Mucosa of rectum (tissue), 2 donors: ENCODE data around the gene ABTB2.

Source experiments
- H3K27ac ChIP-seq, 2 donors: one replicate each; pipeline ENCODE4 v1.7.0; 2013; ENCODE audit warnings: inconsistent platforms in 2 of 2, low read depth in 2 of 2, low read length in 2 of 2
- H3K27me3 ChIP-seq, 2 donors: one replicate each; pipeline ENCODE4 v1.7.0; 2013; ENCODE audit warnings: low read length in 2 of 2; ENCODE audit not compliant: control insufficient read depth in 2 of 2, insufficient read depth in 2 of 2
- H3K36me3 ChIP-seq, 2 donors: one replicate each; pipeline ENCODE4 v1.7.0; 2013; ENCODE audit warnings: low read length in 2 of 2; ENCODE audit not compliant: control insufficient read depth in 2 of 2, insufficient read depth in 2 of 2
- H3K4me1 ChIP-seq, 2 donors: one replicate each; pipeline ENCODE4 v1.7.0; 2013; ENCODE audit warnings: low read length in 2 of 2, mild to moderate bottlenecking in 1 of 2; ENCODE audit not compliant: control insufficient read depth in 2 of 2, insufficient read depth in 2 of 2
- H3K4me3 ChIP-seq, 2 donors: one replicate each; pipeline ENCODE4 v1.7.0; 2013; ENCODE audit warnings: low read length in 2 of 2
- H3K9ac ChIP-seq, 2 donors: one replicate each; pipeline ENCODE4 v1.7.0; 2013; ENCODE audit warnings: low read length in 2 of 2, low read depth in 1 of 2, mild to moderate bottlenecking in 1 of 2
- H3K9me3 ChIP-seq, 2 donors: one replicate each; pipeline ENCODE4 v1.7.0; 2013; ENCODE audit warnings: low read length in 2 of 2; ENCODE audit not compliant: control insufficient read depth in 2 of 2
- donor health status: healthy.
- donor health status: Normal muscosa, but diverticular disease.

Gene ABTB2

DNA sequence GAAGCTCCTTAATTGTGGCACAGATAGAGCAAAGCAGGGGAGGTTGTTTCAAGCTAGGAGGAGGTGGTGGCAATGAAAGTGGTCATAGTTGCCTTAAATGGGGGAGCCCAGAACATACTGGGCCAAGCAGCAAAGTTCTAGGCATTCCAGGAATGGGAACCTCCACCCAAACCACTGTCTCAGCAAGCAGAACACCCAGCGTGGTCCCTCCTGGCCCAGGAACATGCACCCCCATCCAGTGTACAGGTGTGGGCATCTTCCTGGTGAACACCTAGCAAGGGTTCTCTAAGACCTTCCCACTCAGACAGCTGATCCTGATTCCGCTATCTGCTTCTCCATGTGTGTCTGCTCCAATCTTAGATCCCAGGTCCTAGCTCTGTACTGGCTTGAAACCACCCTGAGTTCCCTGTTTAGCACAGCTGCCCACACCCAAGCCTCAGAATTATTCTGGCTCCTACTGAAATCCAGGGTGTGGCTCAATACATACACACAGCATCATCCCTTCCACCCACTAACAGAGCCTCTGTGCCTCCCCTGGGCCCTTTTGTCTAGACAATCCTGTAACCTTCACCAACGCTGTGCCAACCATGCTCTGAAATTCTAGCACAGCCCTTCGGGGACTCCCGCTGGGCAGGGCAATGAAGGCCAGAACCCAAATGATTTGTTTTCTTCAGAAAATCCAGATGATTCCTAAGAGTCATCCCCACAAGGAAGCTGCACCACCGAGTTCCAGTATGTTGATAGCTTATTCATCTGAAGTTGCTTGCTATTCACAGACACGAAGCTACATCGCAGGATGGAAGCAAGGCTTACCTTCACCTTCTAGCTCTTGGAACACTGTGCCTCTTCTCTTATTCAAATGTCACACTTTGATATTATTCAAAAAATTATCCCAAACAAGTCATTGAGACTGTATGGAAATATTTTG, 76.6 kb downstream of the ABTB2 start:
- Histone ChIP-seq H3K27ac (no peak overlapping the region), H3K4me3 (no peak overlapping the region), H3K9me3 (no peaks in the 10 kb centered on the region), H3K4me1 (no peaks in the 10 kb centered on the region), H3K27me3 (no peaks in the 10 kb centered on the region), H3K36me3 (no peaks in the 10 kb centered on the region), H3K9ac (no peak overlapping the region)

DNA sequence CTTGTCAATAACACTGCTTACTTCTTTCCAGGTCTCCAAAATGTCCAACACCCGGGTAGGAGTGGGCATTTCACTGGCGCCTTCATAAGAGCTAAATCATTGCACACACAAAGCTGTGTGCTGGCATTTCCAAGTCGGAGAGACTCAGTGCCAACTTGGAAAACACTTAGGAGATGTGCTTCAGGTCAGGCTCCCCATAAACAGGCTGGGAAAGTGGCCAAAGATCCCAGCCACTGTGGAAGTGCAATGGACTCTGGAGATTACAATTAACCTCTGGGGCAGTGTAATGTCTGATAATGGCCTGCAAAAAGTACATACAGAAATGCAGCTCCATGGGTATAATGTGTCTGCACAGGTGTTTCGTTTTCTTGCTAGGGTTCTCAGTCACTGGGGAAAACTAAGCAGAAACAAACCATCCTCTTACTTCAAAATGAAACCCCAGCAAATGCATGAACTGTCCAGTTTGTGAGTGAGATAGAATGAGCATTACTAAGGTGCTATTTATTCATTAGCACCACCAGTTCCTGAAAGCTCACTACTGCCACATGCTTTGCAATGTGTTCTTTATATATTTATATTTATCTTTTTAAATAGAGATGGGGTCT, 79.0 kb downstream of the ABTB2 start:
- Histone ChIP-seq H3K36me3 (no peaks in the 10 kb centered on the region), H3K27ac (no peak overlapping the region), H3K4me1 (no peaks in the 10 kb centered on the region), H3K9me3 (no peaks in the 10 kb centered on the region), H3K4me3 (no peak overlapping the region), H3K27me3 (no peaks in the 10 kb centered on the region), H3K9ac (no peak overlapping the region)

DNA sequence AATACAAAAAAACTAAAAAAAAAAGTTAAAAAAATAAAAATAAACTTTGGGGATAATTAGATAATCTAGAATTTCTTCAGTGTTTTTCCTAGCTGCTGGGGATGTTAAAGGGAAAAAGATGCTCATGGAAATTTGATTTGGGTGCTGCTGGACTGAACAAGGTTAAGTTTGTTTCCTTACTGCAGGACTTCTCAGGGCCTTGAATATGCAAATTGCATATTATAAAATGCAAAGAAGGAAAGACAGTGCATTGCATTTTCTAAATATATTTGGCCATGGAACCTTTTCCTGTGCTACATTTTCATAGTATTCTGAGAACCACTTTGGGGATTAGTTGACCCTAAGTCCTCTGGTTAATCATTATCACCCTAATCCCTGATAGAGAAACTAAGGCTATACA, 79.6 kb downstream of the ABTB2 start:
- no peaks in the 10 kb centered on the region for H3K27me3 ChIP-seq
- no peaks in the 10 kb centered on the region for H3K9me3 ChIP-seq
- no peak overlapping the region for H3K4me3 ChIP-seq
- no peak overlapping the region for H3K27ac ChIP-seq
- no peaks in the 10 kb centered on the region for H3K4me1 ChIP-seq
- H3K36me3 ChIP-seq, result no peaks in the 10 kb centered on the region
- H3K9ac ChIP-seq, result no peak overlapping the region

DNA sequence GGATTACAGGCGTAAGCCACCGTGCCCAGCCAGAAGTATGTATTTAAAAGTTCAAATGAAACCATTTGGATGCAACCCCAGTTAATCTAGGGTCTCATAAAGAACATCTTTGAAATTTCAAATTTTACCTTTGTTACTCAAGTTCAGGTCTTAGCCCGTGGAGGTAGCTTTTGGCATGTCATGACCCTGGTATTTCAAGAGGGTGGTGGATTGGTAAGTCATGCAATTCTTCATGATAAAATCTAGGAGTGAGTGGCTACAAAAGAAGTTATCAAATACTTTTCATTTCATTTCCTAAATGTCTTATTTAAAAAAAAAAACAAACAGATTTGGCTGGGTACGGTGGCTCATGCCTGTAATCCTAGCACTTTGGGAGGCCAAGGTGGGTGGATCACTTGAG, 80.6 kb downstream of the ABTB2 start:
- H3K36me3 ChIP-seq, result no peaks in the 10 kb centered on the region
- H3K4me1 ChIP-seq, result no peaks in the 10 kb centered on the region
- H3K9ac ChIP-seq, result no peak overlapping the region
- H3K9me3 ChIP-seq, result no peaks in the 10 kb centered on the region
- no peak overlapping the region for H3K4me3 ChIP-seq
- H3K27ac ChIP-seq, result no peak overlapping the region
- H3K27me3 ChIP-seq, result no peaks in the 10 kb centered on the region

DNA sequence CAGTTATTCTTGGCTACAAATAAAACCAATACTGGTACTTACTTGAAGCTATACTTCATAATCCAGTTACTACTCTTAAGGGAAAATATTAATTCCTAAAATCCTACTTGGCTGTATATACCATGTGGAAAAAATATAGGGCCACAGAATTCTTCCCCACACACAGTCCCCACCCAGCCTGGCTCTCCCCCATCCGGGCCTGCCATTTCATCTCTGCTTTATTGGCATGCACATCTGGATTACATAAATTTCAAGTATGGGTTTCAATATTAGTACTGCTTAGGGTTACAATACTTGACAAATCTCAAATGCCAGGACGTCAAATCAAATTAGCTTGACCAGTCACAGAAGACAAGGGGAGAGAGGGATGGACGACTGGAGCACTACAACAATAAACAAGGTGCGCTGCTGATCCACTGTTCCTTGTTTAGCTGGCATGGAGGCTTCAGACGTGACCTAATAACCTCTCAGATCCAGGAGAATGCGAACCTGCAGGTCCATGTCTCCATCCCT, 81.4 kb downstream of the ABTB2 start:
- Histone ChIP-seq H3K27ac (no peak overlapping the region), H3K27me3 (no peaks in the 10 kb centered on the region), H3K9me3 (no peaks in the 10 kb centered on the region), H3K9ac (no peak overlapping the region), H3K4me3 (no peak overlapping the region), H3K36me3 (no peaks in the 10 kb centered on the region), H3K4me1 (no peaks in the 10 kb centered on the region)

DNA sequence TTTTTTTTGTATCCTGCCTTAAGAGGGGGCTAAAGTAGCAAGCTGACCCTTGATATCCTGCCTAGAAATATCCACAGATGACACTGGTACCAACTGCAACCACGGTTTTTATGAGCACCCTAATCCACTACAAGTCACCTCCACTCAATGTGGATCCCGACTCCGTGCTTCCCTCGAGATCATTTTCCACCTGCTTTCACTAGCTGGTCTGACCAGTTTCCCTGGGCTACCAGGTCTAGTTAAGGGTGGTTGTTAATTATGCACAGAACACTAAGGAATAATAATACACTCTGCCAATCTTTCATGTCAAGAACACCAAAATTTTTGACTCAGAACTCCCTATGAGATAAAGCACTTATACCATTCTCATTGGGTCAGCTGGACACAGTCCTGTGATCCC, 82.3 kb downstream of the ABTB2 start:
- no peak overlapping the region for H3K9ac ChIP-seq

DNA sequence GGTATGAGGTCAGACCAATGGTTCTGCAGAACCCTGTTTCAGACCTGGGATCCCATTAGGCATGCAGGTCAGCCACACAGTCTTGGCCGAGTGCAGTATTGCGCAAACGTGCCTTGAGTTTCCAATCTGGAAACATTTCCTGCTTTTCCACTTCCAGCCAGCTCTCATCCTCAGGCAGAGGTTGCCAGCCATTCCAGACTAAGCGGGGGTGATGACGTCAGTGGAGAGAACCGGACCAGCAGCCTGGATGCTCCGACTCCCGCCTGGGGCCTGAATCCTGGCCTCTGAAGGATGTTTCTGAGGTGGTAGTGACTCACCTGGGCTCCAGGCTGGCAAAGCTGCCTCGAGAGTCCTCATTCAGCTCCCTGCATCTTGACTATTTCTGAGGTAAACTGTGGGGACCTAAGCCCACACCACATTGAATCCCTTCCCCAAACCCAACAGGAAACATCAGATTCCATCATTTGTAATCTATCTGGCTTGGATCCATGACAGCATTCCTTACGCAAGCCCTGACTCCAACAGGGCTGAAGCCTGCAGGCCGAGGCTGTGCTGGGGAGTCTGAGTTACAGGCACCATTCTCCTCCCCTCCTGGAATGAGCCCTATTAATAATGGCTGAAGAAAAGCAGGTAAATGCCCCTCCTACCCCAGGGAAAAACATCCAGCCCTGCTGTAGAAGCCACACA, 83.0 kb downstream of the ABTB2 start:
- Histone ChIP-seq H3K27me3 (no peaks in the 10 kb centered on the region), H3K4me1 (no peaks in the 10 kb centered on the region), H3K4me3 (no peak overlapping the region), H3K9me3 (no peaks in the 10 kb centered on the region), H3K36me3 (no peaks in the 10 kb centered on the region), H3K9ac (no peak overlapping the region), H3K27ac (peak overlapping the region in 1 of 2 donors; percentile 26)

More for the DNA sequence above, 82.3 kb downstream of the ABTB2 start:
- no peaks in the 10 kb centered on the region for H3K27me3 ChIP-seq
- no peaks in the 10 kb centered on the region for H3K4me1 ChIP-seq
- no peak overlapping the region for H3K27ac ChIP-seq
- H3K9me3 ChIP-seq, result no peaks in the 10 kb centered on the region
- no peaks in the 10 kb centered on the region for H3K36me3 ChIP-seq
- H3K4me3 ChIP-seq, result no peak overlapping the region

DNA sequence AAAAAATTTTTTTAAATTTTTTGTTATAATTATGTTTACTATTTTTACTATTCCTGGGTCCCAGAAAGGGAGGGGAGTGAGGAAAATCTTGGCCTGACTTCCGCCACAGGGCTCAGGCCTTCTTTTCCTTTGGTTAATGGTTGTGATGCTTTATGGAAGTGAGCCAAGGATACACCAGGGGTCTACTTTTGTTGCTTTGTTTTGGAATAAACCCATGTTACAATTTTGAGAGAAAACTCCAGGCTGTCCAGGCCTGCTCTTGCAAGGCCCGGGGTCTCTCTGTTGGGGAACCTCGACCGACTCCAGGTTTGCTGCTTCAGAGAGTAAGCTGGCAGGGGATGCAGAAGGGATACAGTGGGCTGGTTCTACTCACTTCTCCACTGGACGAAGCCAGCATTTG, 84.7 kb downstream of the ABTB2 start:
- Histone ChIP-seq H3K27ac (no peak overlapping the region), H3K9ac (no peak overlapping the region), H3K36me3 (no peaks in the 10 kb centered on the region), H3K9me3 (no peaks in the 10 kb centered on the region), H3K27me3 (no peaks in the 10 kb centered on the region), H3K4me3 (no peak overlapping the region), H3K4me1 (no peaks in the 10 kb centered on the region)

DNA sequence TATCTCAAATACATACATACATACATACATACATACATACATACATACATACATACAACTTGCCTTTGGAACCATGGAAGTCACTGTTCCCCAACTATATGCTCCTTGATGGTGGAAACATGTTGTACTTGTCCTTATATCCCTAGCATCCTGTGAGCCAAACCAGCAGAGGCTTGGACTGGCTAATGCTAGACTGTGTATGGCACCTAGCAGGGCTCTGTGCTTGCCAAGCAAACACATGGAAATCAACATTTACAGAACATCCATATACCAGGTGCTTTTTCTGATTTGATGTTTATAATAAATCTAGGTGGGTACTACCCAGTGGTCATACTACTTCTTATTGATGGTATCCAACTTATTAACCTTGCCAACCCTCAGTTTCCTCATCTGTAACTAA, 86.1 kb downstream of the ABTB2 start:
- Histone ChIP-seq H3K9ac (no peak overlapping the region), H3K9me3 (no peaks in the 10 kb centered on the region), H3K27ac (no peak overlapping the region), H3K36me3 (no peaks in the 10 kb centered on the region), H3K4me3 (no peak overlapping the region), H3K4me1 (no peaks in the 10 kb centered on the region), H3K27me3 (no peaks in the 10 kb centered on the region)

DNA sequence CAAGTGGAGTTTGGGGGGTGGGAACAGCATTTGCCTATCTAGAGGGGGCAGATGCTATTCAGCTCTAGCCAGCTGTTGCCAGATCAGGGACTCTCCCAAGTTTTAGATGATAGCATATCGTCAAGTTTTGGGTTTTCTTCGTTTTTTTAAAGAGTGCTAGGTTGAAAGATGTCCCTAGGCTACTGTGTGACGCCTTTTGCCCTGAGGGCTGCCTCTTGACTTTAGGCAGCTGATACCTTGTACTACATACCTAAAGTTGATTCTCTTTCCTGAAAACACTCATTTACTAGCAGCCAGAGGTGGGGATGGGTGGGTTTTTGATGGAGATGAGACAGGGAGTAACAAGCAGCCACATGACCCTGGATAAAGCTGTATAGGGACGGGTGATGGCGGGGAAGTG, 87.1 kb downstream of the ABTB2 start:
- Histone ChIP-seq H3K4me3 (no peak overlapping the region), H3K27ac (no peak overlapping the region), H3K27me3 (no peaks in the 10 kb centered on the region), H3K9ac (no peak overlapping the region), H3K36me3 (no peaks in the 10 kb centered on the region), H3K4me1 (no peaks in the 10 kb centered on the region), H3K9me3 (no peaks in the 10 kb centered on the region)
